Right cardiac atrium (tissue), 5 donors: ENCODE data around the gene UBE2Q1. TPM values are rescaled to one million over a fixed set of nuclear protein-coding genes. Genes with fewer than 3 reads are reported as not detected.

Experiments used
- ATAC-seq, 2 donors: fragments of 200-7000 bp; cut with Tn5 transposase; one replicate each; pipeline versions ENCODE4 v1.8.0 to v1.9.1; 2020; ENCODE audit warnings: moderate library complexity in 2 of 2, mild to moderate bottlenecking in 1 of 2
- DNase-seq, 3 donors: peaks; one replicate each; pipeline ENCODE4 v3.0.0-alpha.2; 2020
- H3K27ac ChIP-seq: one replicate; pipeline ENCODE4 v1.5.1; 2013; ENCODE audit warnings: mild to moderate bottlenecking, low read length, control low read depth, moderate library complexity
- H3K27me3 ChIP-seq: one replicate; pipeline ENCODE4 v1.6.1; 2013; ENCODE audit not compliant: control insufficient read depth, insufficient read depth
- H3K4me1 ChIP-seq: one replicate; pipeline ENCODE4 v1.6.1; 2013; ENCODE audit warnings: low read length; ENCODE audit not compliant: control insufficient read depth, insufficient read depth
- H3K4me3 ChIP-seq: one replicate; pipeline ENCODE4 v1.5.1; 2013; ENCODE audit warnings: low read length, control low read depth
- H3K9me3 ChIP-seq: one replicate; pipeline ENCODE4 v1.6.1; 2013; ENCODE audit warnings: low read length; ENCODE audit not compliant: control insufficient read depth
- WGBS: extraction: QIAGEN DNeasy Blood & Tissue Kit; methylation state at CpG from one replicate; pipeline ENCODE4 v1.1.7; 2013; 5-methylcytosine and 5-hydroxymethylcytosine counted together
- intact Hi-C, 4 donors: fragments of 100-400 bp; cut with DNase I; formaldehyde crosslinking; loops; one replicate each; pipeline versions ENCODE4 v1.11.0 to v1.14.0; 2022 to 2023
- long read RNA-seq, 4 donors: library from polyadenylated mRNA; unstranded; transcript quantifications; one replicate each; pipeline ENCODE4 v2.0.0, GENCODE V29; 2020 to 2021
- polyA plus RNA-seq: library from polyadenylated mRNA; stranded (reverse); fragments of 200-250 nt; gene quantifications from one replicate; pipeline ENCODE4 v1.2.3, GENCODE V29; 2013
- total RNA-seq, 4 donors: library from RNA; stranded (reverse); fragmentation: NEBNext Ultra II Directional; extraction: Animal tissue kit (Norgen Biotek cat#: 25700); gene quantifications; one replicate each; pipeline ENCODE4 v1.2.1, GENCODE V29; 2021
- donor health status: healthy with polysubstance abuse.
- donor health status: DM: no; HTN: yes; CAD: no.
- donor health status: DM: no; HTN: no; CAD: no.
- donor health status: DM: no; HTN: yes; CAD: no; lungs with severe emphysema.
- donor health status: DM: yes; HTN: yes; CAD: no.

UBE2Q1 gene
- 10 to 100 TPM; 49.4 to 67.9 (median 61.3) TPM for total RNA-seq
- 32.4 TPM for polyA plus RNA-seq
- long read RNA-seq, donor 1, transcript UBE2Q1-201 (13 exons, 3,210 nt), result major isoform, 76 of 78 reads
- long read RNA-seq, donor 1, partial matches to known transcripts, result 1 of 78 reads
- long read RNA-seq, donor 1, other reads (novel, unspliced or antisense), result 1 of 78 reads
- long read RNA-seq, donor 2, transcript UBE2Q1-201 (13 exons, 3,210 nt), result major isoform, 12 of 14 reads
- long read RNA-seq, donor 2, partial matches to known transcripts, result 1 of 14 reads
- long read RNA-seq, donor 2, other reads (novel, unspliced or antisense), result 1 of 14 reads
- long read RNA-seq, donor 3, transcript UBE2Q1-201 (13 exons, 3,210 nt), result major isoform, 6 of 10 reads
- long read RNA-seq, donor 3, partial matches to known transcripts, result 2 of 10 reads
- long read RNA-seq, donor 3, other reads (novel, unspliced or antisense), result 2 of 10 reads
- long read RNA-seq, donor 4, transcript UBE2Q1-201 (13 exons, 3,210 nt), result major isoform, 13 of 17 reads
- long read RNA-seq, donor 4, partial matches to known transcripts, result 1 of 17 reads
- long read RNA-seq, donor 4, other reads (novel, unspliced or antisense), result 3 of 17 reads

- under 1% methylated on average over 58 of the region's 69 CpGs for WGBS
These were observed at the start of gene UBE2Q1 for GRCh38 chr1:154557939-154558719. UBE2Q1 (minus strand) TSS chr1:154558662; CDS start chr1:154558553, 109 bp downstream.

DNA sequence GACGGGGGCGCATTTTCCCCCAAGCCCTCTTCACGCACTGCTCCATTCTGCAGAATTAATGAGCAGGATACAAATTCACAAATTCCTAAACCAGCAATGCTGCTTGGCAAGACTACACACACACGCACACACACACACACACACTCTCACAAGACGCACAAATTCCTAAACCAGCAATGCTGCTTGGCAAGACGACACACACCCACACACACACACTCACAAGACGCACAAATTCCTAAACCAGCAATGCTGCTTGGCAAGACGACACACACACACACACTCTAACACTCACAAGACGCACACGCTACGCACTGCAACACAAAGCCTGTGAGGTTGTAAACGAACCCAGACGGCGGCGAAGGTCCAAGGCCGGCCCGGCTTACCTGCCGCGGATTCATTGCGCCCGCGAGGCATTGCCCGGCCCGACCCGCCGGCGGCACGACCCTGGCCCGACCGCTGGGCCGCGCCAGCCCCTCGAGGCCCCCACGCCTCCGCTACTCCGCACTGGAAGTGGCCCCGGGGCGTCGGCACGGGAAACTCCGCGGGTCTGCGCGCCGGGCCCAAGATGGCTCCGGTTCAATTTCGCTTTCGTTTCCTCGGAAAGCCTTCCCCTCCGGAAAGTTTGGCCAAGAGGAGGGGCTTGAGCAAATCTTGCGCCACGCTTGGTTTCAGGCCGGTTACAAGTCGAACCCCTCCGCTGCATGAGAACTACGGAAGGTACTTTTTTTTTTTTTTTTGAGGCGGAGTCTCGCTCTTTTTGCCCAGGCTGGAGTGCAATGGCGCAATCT is 49.3 kb upstream of the UBE2Q1 start, which contains the start of gene ADAR:
TSS of gene ADAR (minus strand) at position 578 of the 788 bp plus-strand sequence. CDS start at position 398, 180 bp downstream.
- no peaks in the 10 kb centered on the region for H3K9me3 ChIP-seq
- peak; percentile 93 to 94 for ATAC-seq
- H3K4me3 ChIP-seq, result peak within 1 kb of the TSS; percentile 85
- under 1% methylated on average over 59 of the region's 59 CpGs for WGBS
- no peaks in the 10 kb centered on the region for H3K27me3 ChIP-seq
- intact Hi-C loops, result no loop called here
- peak; percentile 93 to 96 (median 95) for DNase-seq
- peak within 1 kb of the TSS; percentile 95 for H3K27ac ChIP-seq
- H3K4me1 ChIP-seq, result peaks cover 10% of the 10 kb centered on the region

More at GRCh38 chr1:154557939-154558719, at the start of gene UBE2Q1:
- Histone ChIP-seq H3K4me3 (peak within 1 kb of the TSS; percentile 97), H3K9me3 (no peaks in the 10 kb centered on the region), H3K27ac (peak within 1 kb of the TSS; percentile 94), H3K27me3 (no peaks in the 10 kb centered on the region), H3K4me1 (peaks cover 9% of the 10 kb centered on the region)
- DNase-seq (peak; percentile 64 to 88 (median 84)), ATAC-seq (peak in 1 of 2 donors; percentile 3)
- intact Hi-C loops, result loop anchor here in 2 of 4 donors (5.0 to 10.0 kb wide), 2 partner anchors 319 to 517 kb away; partner anchors contain the start of gene EFNA3 (in 1 of the 2)

DNA sequence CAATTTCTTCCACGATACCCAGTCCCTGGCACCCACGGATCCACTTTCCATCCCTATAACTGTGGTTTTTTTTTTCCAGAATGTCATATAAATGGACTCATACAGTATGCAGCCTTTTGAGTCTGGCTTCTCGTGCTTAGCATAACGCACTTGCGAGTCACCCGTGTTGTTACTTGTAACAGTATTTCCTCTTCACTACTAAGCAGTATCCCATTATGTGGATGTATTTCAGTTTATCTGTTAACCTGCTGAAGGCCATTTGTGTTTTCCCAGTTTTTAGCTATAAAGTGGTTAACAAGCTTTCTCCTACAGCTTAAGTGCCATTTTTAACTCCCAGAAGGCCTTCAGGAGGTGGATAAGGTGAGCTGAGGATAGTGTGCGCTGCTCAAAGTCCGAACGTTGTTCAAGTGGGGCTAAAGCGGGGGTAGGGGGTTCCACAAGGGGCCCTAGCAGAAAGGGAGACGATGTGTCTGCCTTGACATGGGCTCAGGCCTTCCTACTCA is 48.7 kb upstream of the UBE2Q1 start:
- Histone ChIP-seq H3K27ac (peak overlapping the region; percentile 95), H3K4me1 (peaks cover 12% of the 10 kb centered on the region), H3K27me3 (no peaks in the 10 kb centered on the region), H3K4me3 (peak overlapping the region; percentile 85), H3K9me3 (no peaks in the 10 kb centered on the region)
- DNase-seq (no peak), ATAC-seq (peak; percentile 5 to 29)
- intact Hi-C loops, result no loop called here
- 11% methylated on average over 11 of the region's 11 CpGs for WGBS

GRCh38 chr1:154605534-154605933 is 47.1 kb upstream of the UBE2Q1 start:
- Histone ChIP-seq H3K4me3 (no peak overlapping the region), H3K27ac (no peak overlapping the region), H3K4me1 (peaks cover 12% of the 10 kb centered on the region), H3K27me3 (no peaks in the 10 kb centered on the region), H3K9me3 (no peaks in the 10 kb centered on the region)
- ATAC-seq (no peak), DNase-seq (no peak)
- WGBS, result 72% methylated on average over 2 of the region's 2 CpGs
- intact Hi-C loops, result no loop called here

DNA sequence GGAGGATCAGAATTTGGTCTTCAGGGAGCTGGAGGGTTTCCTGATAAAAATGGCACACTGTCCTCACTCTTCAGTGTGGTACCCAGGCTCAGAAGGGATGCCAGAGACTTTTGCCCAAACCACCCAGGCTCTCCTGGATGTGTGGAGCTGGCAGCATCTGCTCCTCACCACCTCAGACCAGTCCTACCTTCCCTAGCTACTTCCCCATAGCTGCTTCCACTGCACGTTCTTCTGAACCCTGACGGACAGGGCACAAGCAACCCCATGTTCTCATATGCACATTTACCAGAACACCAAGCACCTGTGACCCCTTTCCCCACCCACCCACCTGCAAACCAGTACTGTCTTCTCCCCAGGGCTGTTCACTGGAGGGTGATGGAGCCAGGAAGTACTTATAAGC is 44.9 kb upstream of the UBE2Q1 start:
- Histone ChIP-seq H3K9me3 (no peaks in the 10 kb centered on the region), H3K4me3 (no peak overlapping the region), H3K27ac (no peak overlapping the region), H3K27me3 (no peaks in the 10 kb centered on the region), H3K4me1 (peaks cover 15% of the 10 kb centered on the region)
- WGBS, result 46% methylated on average over 2 of the region's 2 CpGs
- ATAC-seq (no peak), DNase-seq (no peak)
- intact Hi-C loops, result no loop called here

GRCh38 chr1:154599658-154600057 is 41.2 kb upstream of the UBE2Q1 start:
- no peak for DNase-seq
- Histone ChIP-seq H3K27me3 (no peaks in the 10 kb centered on the region), H3K27ac (peak overlapping the region; percentile 60), H3K9me3 (no peaks in the 10 kb centered on the region), H3K4me1 (peaks cover 9% of the 10 kb centered on the region), H3K4me3 (no peak overlapping the region)
- 57% methylated on average over 3 of the region's 3 CpGs for WGBS
- intact Hi-C loops, result no loop called here
- peak; percentile 47 to 57 for ATAC-seq

DNA sequence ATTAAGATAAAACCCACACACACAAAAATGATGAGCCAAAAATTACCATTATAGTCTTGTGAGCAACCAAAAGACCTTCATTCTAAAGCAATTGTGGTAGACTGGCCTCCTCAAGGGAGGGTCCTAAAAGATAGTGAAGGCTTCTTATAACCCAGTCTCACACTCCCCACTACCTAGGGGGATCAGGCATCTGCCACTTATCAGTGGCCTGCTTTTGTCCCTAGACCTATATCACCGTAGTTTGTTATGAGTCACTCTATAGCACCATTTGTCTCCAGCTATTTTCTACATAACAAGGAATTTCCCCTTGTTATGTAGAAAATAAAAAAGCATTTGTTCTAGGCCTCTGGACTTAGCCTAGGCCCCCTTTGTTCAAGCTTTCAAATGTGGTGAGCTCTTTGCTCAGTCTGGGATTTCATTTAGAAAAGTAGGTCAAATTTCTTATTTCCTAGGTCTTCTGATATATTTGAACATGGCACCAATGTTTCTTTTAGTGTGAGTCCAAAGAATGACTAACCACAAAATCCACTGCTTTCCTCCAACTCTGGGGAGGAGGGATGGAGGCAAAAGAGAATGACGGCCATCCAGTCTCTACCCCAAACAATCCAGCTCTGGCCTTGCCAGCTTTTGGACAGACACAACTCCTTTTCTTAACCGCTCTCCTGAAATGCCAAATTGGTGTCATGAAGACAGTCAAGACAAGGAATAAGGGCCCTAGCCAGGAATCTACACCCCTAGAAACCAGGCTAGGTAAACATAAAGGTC is 40.6 kb upstream of the UBE2Q1 start:
- DNase-seq, result no peak
- Histone ChIP-seq H3K9me3 (no peaks in the 10 kb centered on the region), H3K27ac (peak overlapping the region; percentile 60), H3K4me1 (peaks cover 9% of the 10 kb centered on the region), H3K4me3 (no peak overlapping the region), H3K27me3 (no peaks in the 10 kb centered on the region)
- 54% methylated on average over 3 of the region's 3 CpGs for WGBS
- intact Hi-C loops, result no loop called here
- ATAC-seq, result peak in 1 of 2 donors; percentile 27

DNA sequence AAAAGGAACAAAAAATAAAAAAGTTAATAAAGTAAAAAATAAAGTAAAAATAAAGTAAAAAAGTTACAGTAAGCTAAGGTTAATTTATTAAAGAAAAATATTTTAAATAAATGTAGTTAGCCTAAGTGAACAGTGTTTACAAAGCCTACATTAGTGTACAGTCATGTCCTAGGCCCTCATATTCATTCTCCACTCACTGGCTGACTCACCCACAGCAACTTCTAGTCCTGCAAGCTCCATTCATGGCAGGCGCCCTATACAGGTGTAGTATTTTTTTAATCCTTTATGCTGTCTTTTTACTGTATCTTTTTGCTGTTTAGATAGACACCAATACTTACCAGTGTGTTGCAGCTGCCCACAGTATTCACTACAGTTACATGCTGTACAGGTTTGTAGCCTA is 37.2 kb upstream of the UBE2Q1 start:
- WGBS, result 84% methylated on average over 1 of the region's 1 CpG
- intact Hi-C loops, result no loop called here
- DNase-seq, result no peak
- H3K4me3 ChIP-seq, result no peak overlapping the region
- no peak for ATAC-seq
- no peaks in the 10 kb centered on the region for H3K27me3 ChIP-seq
- peaks cover 2% of the 10 kb centered on the region for H3K4me1 ChIP-seq
- no peaks in the 10 kb centered on the region for H3K9me3 ChIP-seq
- no peak overlapping the region for H3K27ac ChIP-seq

DNA sequence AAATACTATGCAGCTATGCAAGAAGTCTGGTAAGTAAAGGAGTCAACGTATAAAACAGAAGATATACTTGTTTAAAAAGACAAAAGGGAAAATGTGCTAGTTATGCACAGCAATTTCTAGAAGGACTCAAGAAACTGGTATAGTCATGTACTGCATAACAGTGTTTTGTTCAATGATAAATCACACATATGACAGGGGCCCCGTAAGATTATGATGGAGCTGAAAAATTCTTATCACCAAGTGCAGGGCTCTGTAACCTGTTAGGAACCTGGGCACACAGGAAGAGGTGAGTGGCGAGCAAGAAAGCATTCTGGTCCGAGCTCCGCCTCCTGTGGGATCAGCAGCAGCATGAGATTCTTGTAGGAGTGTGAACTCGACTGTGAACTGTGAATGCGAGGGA is 36.3 kb upstream of the UBE2Q1 start:
- DNase-seq (no peak), ATAC-seq (no peak)
- peaks cover 2% of the 10 kb centered on the region for H3K4me1 ChIP-seq
- H3K27ac ChIP-seq, result no peak overlapping the region
- H3K4me3 ChIP-seq, result no peak overlapping the region
- no peaks in the 10 kb centered on the region for H3K9me3 ChIP-seq
- H3K27me3 ChIP-seq, result no peaks in the 10 kb centered on the region
- 84% methylated on average over 7 of the region's 7 CpGs for WGBS
- intact Hi-C loops, result no loop called here

- intact Hi-C loops, result no loop called here
- DNase-seq (no peak), ATAC-seq (no peak)
- no peaks in the 10 kb centered on the region for H3K9me3 ChIP-seq
- no peak overlapping the region for H3K4me3 ChIP-seq
- H3K4me1 ChIP-seq, result no peaks in the 10 kb centered on the region
- H3K27ac ChIP-seq, result no peak overlapping the region
- no peaks in the 10 kb centered on the region for H3K27me3 ChIP-seq
These were observed 34.9 kb upstream of the UBE2Q1 start for GRCh38 chr1:154593390-154593789.
